GM19238 (cell line): ENCODE data around the gene PLEKHD1.
"Not testable (repeated sequence)": the region's sequence is repeated elsewhere in the genome, so short reads cannot be mapped to it uniquely, and the experiment has no call there.

Experiments used
- DNase-seq: peaks from one replicate; pipeline ENCODE4 v3.0.0; 2011; ENCODE audit warnings: low spot score; ENCODE audit not compliant: insufficient read length

PLEKHD1 gene

GRCh38 chr14:69484444-69485314 lies at the start of gene PLEKHD1:
TSS of gene PLEKHD1 (plus strand) at chr14:69484728. CDS start at chr14:69484966, 238 bp downstream.
- DNase-seq, result no peak

GRCh38 chr14:69439521-69440270 lies 44.8 kb upstream of the PLEKHD1 start:
- DNase-seq, result no peak

- DNase-seq, result peak; percentile 36
Observed at GRCh38 chr14:69441948-69442347, 42.6 kb upstream of the PLEKHD1 start.

- DNase-seq, result no peak
Observed at GRCh38 chr14:69443296-69443805, 41.2 kb upstream of the PLEKHD1 start.

- DNase-seq, result no peak
Observed at GRCh38 chr14:69449216-69449615, 35.3 kb upstream of the PLEKHD1 start.

GRCh38 chr14:69451941-69452340 lies 32.6 kb upstream of the PLEKHD1 start:
- DNase-seq, result no peak

- DNase-seq, result no peak
Observed at GRCh38 chr14:69458350-69458749, 26.2 kb upstream of the PLEKHD1 start.

GRCh38 chr14:69459122-69459521 lies 25.4 kb upstream of the PLEKHD1 start:
- no peak for DNase-seq

- DNase-seq, result peak; percentile 25
Observed at GRCh38 chr14:69460093-69460701, 24.3 kb upstream of the PLEKHD1 start.

GRCh38 chr14:69464379-69464778 lies 20.1 kb upstream of the PLEKHD1 start:
- no peak for DNase-seq

GRCh38 chr14:69464829-69465228 lies 19.7 kb upstream of the PLEKHD1 start:
- DNase-seq, result no peak

- DNase-seq, result no peak
Observed at GRCh38 chr14:69468949-69469348, 15.6 kb upstream of the PLEKHD1 start.

GRCh38 chr14:69471436-69471835 lies 13.1 kb upstream of the PLEKHD1 start:
- DNase-seq, result no peak

- no peak for DNase-seq
Observed at GRCh38 chr14:69471916-69472315, 12.6 kb upstream of the PLEKHD1 start.

- DNase-seq, result no peak
Observed at GRCh38 chr14:69473260-69473659, 11.3 kb upstream of the PLEKHD1 start.

GRCh38 chr14:69473946-69474345 lies 10.6 kb upstream of the PLEKHD1 start:
- no peak for DNase-seq

- DNase-seq, result no peak
Observed at GRCh38 chr14:69475194-69475818, 9.2 kb upstream of the PLEKHD1 start.

- DNase-seq, result not testable (repeated sequence)
Observed at GRCh38 chr14:69476824-69477450, 7.6 kb upstream of the PLEKHD1 start.

GRCh38 chr14:69478055-69478454 lies 6.5 kb upstream of the PLEKHD1 start:
- DNase-seq, result not testable (repeated sequence)

GRCh38 chr14:69479696-69480095 lies 4.8 kb upstream of the PLEKHD1 start:
- DNase-seq, result no peak

- no peak for DNase-seq
Observed at GRCh38 chr14:69480136-69480535, 4.4 kb upstream of the PLEKHD1 start.
